Naive thymus-derived CD8-positive, alpha-beta T cell (primary cell): Measurements from ENCODE around the gene OR14A16. TPM values are rescaled to one million over a fixed set of nuclear protein-coding genes. Genes with fewer than 3 reads are reported as not detected.

ENCODE experiments used
- ATAC-seq, 2 donors: fragments of 150-1000 bp; cut with Tn5 transposase in 1 of 2; sonication (Bioruptor Pico), chemical (Tn5 transposase) in 1 of 2; 1 replicate in 1 of 2; 2 replicates in 1 of 2; pipeline ENCODE4 v1.10.0; 2021; ENCODE audit warnings: mild to moderate bottlenecking in 2 of 2, moderate library complexity in 2 of 2
- POLR2A ChIA-PET: fragments of 350-600 bp; sonication (Branson Sonifier 250); formaldehyde crosslinking; loops from one replicate; lab custom pipeline; 2021; ENCODE audit warnings: antibody characterized with exemption; lab: Charles Lee
- DNase-seq, 10 donors: peaks; one replicate each; pipeline versions ENCODE4 v3.0.0 to v3.0.0-alpha.2; 2020 to 2022
- H3K27ac Mint-ChIP-seq, 10 donors: one replicate each; pipeline ENCODE4 v1.8.0; 2020 to 2022; ENCODE audit warnings: mild to moderate bottlenecking in 10 of 10, mixed read lengths in 10 of 10, moderate library complexity in 4 of 10, inconsistent platforms in 1 of 10
- H3K27me3 Mint-ChIP-seq, 5 donors: one replicate each; pipeline ENCODE4 v1.8.0; 2021 to 2022; ENCODE audit warnings: mixed read lengths in 5 of 5
- H3K36me3 Mint-ChIP-seq, 3 donors: one replicate each; pipeline ENCODE4 v1.8.0; 2020 to 2022; ENCODE audit warnings: mixed read lengths in 3 of 3, mild to moderate bottlenecking in 2 of 3, inconsistent platforms in 1 of 3
- H3K4me1 Mint-ChIP-seq, 4 donors: one replicate each; pipeline ENCODE4 v1.8.0; 2021 to 2022; ENCODE audit warnings: mixed read lengths in 4 of 4
- H3K4me3 Mint-ChIP-seq, 10 donors: one replicate each; pipeline ENCODE4 v1.8.0; 2020 to 2022; ENCODE audit warnings: mild to moderate bottlenecking in 10 of 10, mixed read lengths in 10 of 10, moderate library complexity in 6 of 10, inconsistent platforms in 1 of 10
- H3K9me3 Mint-ChIP-seq, 9 donors: one replicate each; pipeline ENCODE4 v1.8.0; 2020 to 2022; ENCODE audit warnings: mixed read lengths in 9 of 9, mild to moderate bottlenecking in 3 of 9, inconsistent platforms in 1 of 9, moderate library complexity in 1 of 9
- polyA plus RNA-seq, 3 donors: library from polyadenylated mRNA; unstranded; fragments of 300-500 nt; fragmentation: Illumina TruSeq; gene quantifications; one replicate each; pipeline ENCODE4 v1.2.3, GENCODE V29; 2021
- total RNA-seq, 8 experiments: library from RNA in 2 of 8; stranded (reverse) in 2 of 8; gene quantifications; one replicate each; pipeline ENCODE4 v1.2.3 and lab custom pipeline; 2021 to 2026

Gene OR14A16
- total and polyA plus RNA-seq, 5 experiments from 2014 or later: not detected

DNA sequence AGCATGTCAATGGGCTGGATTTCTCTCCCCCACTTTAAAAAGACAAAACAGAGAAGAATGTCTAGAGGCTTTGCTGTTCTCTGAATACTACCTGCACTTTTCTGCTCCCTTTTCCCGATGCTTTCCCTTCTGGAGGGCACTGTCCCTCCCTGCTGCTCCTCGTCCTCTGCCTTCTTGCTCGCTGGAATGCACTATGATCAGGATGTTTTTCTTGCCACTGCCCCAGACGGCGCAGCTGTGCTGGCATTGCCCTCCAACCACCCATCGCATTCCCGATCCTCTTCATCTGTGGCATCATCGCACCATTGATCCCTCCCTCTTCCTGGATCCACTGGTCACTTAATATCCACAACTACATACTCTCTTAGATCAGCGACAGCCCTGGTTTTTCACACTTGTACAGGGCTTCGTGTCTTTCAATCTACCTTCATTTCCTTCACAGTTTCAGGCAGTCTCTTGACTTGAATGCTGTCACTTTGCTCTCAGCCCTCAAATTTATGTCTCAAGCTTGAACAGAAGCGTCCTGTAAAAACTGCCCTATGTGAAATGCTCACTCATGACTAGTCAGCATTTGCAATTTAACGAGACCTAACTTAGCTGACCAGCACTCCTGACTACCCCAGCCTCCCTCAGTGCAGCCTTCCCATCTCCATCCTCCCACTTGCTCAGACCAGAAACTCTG lies 21.2 kb upstream of the OR14A16 start:
- Mint-ChIP-seq H3K4me1 (peaks cover 0 to 5% (median 2%) of the 10 kb centered on the region in 4 donors), H3K27me3 (peaks cover 0 to 6% (median 0%) of the 10 kb centered on the region in 5 donors), H3K4me3 (no peak overlapping the region), H3K9me3 (no peaks in the 10 kb centered on the region), H3K27ac (no peak overlapping the region), H3K36me3 (no peaks in the 10 kb centered on the region)
- no peak for DNase-seq
- POLR2A ChIA-PET: no interaction called here
- ATAC-seq: no peak

GRCh38 chr1:247843411-247843810 lies 19.5 kb upstream of the OR14A16 start:
- Mint-ChIP-seq H3K27me3 (peaks cover 0 to 5% (median 0%) of the 10 kb centered on the region in 5 donors), H3K4me3 (no peak overlapping the region)
- POLR2A ChIA-PET: no interaction called here

DNA sequence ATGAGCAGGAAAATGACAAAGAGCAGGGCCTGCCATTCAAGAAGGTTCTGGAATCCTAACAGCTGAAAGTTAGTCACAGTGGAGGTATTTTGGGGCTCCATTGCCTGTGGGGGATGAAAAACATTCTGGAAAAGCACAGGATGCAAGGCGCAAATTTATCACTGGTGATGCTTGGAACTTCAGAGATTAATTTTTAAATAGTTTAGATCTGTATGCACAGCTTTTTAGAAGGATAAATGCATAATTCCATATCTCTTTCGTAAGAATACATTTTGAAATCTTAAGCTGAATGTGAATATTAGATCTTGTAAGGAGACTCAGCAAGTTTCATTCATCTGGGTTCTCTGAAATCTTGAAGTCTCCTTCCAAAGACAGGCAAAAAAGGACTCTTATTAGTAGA lies 17.9 kb upstream of the OR14A16 start, which contains the start of gene OR11L1:
Gene OR11L1, minus strand, starts transcription at position 101 of the 400 bp plus-strand sequence. Its CDS starts 0 bp downstream, at position 101.
- H3K27me3 Mint-ChIP-seq: peaks cover 0 to 3% (median 0%) of the 10 kb centered on the region in 5 donors
- DNase-seq (no peak), ATAC-seq (no peak)
- H3K4me3 Mint-ChIP-seq: no peak within 1 kb of the TSS
- peaks cover 0 to 5% (median 2%) of the 10 kb centered on the region in 4 donors for H3K4me1 Mint-ChIP-seq
- POLR2A ChIA-PET: no interaction called here
- H3K27ac Mint-ChIP-seq: peak within 1 kb of the TSS in 1 of 10 donors; percentile 66
- H3K36me3 Mint-ChIP-seq: no peaks in the 10 kb centered on the region
- H3K9me3 Mint-ChIP-seq: no peaks in the 10 kb centered on the region

More at GRCh38 chr1:247843411-247843810, 19.5 kb upstream of the OR14A16 start:
- H3K4me1 Mint-ChIP-seq: peaks cover 0 to 5% (median 2%) of the 10 kb centered on the region in 4 donors
- H3K27ac Mint-ChIP-seq: no peak overlapping the region
- H3K36me3 Mint-ChIP-seq: no peaks in the 10 kb centered on the region
- DNase-seq: no peak
- no peak for ATAC-seq
- no peaks in the 10 kb centered on the region for H3K9me3 Mint-ChIP-seq

GRCh38 chr1:247840818-247841217 lies 16.9 kb upstream of the OR14A16 start:
- POLR2A ChIA-PET: no interaction called here
- Mint-ChIP-seq H3K9me3 (no peaks in the 10 kb centered on the region), H3K4me1 (peaks cover 0 to 5% (median 2%) of the 10 kb centered on the region in 4 donors), H3K4me3 (no peak overlapping the region), H3K36me3 (no peaks in the 10 kb centered on the region), H3K27me3 (peaks cover 0 to 3% (median 0%) of the 10 kb centered on the region in 5 donors), H3K27ac (peak overlapping the region in 1 of 10 donors; percentile 66)
- DNase-seq (no peak), ATAC-seq (no peak)

DNA sequence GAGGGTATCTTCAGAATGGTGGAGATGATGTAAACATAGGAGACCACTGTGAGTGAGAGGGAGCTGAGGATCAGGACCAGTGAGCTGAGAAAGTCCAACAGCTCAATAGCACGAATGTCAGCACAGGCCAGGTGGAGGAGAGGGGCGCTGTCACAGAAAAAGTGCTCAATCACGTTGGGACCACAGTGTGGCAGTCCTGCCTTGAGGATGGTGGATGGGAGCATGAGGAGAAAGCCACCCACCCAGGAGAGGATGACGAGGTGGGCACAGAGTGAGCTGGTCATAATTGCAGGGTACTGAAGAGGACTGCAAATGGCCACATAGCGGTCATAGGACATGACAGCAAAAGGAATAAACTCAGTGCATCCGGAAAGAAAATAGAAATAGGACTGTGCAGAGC lies 9.7 kb upstream of the OR14A16 start:
- no peak overlapping the region for H3K27ac Mint-ChIP-seq
- H3K9me3 Mint-ChIP-seq: no peaks in the 10 kb centered on the region
- H3K4me1 Mint-ChIP-seq: no peaks in the 10 kb centered on the region
- H3K27me3 Mint-ChIP-seq: peaks cover 0 to 9% (median 4%) of the 10 kb centered on the region in 5 donors
- H3K36me3 Mint-ChIP-seq: no peaks in the 10 kb centered on the region
- ATAC-seq (no peak), DNase-seq (no peak)
- POLR2A ChIA-PET: no interaction called here
- no peak overlapping the region for H3K4me3 Mint-ChIP-seq

GRCh38 chr1:247829656-247830055 lies 5.7 kb upstream of the OR14A16 start:
- Mint-ChIP-seq H3K27ac (no peak overlapping the region), H3K36me3 (no peaks in the 10 kb centered on the region), H3K9me3 (no peaks in the 10 kb centered on the region), H3K27me3 (peaks cover 0 to 9% (median 4%) of the 10 kb centered on the region in 5 donors), H3K4me3 (no peak overlapping the region), H3K4me1 (no peaks in the 10 kb centered on the region)
- POLR2A ChIA-PET: no interaction called here
- DNase-seq (no peak), ATAC-seq (no peak)

- POLR2A ChIA-PET: no interaction called here
- Mint-ChIP-seq H3K4me1 (no peaks in the 10 kb centered on the region), H3K27ac (no peak overlapping the region), H3K9me3 (no peaks in the 10 kb centered on the region), H3K4me3 (no peak overlapping the region), H3K27me3 (no peaks in the 10 kb centered on the region), H3K36me3 (no peaks in the 10 kb centered on the region)
- no peak for ATAC-seq
- DNase-seq: no peak
Observed at GRCh38 chr1:247825362-247825761, 1.4 kb upstream of the OR14A16 start.

GRCh38 chr1:247822060-247822459 lies 1.9 kb downstream of the OR14A16 start:
- Mint-ChIP-seq H3K36me3 (no peaks in the 10 kb centered on the region), H3K4me3 (no peak overlapping the region), H3K27ac (no peak overlapping the region), H3K9me3 (no peaks in the 10 kb centered on the region), H3K4me1 (no peaks in the 10 kb centered on the region), H3K27me3 (no peaks in the 10 kb centered on the region)
- POLR2A ChIA-PET: no interaction called here
- no peak for DNase-seq
- no peak for ATAC-seq

- DNase-seq: no peak
- no peaks in the 10 kb centered on the region for H3K4me1 Mint-ChIP-seq
- H3K27me3 Mint-ChIP-seq: no peaks in the 10 kb centered on the region
- H3K36me3 Mint-ChIP-seq: no peaks in the 10 kb centered on the region
- POLR2A ChIA-PET: no interaction called here
- no peak overlapping the region for H3K4me3 Mint-ChIP-seq
- no peak overlapping the region for H3K27ac Mint-ChIP-seq
- H3K9me3 Mint-ChIP-seq: peaks cover 0 to 3% (median 0%) of the 10 kb centered on the region in 9 donors
- ATAC-seq: no peak
Observed at GRCh38 chr1:247812637-247813036, 11.3 kb downstream of the OR14A16 start.

DNA sequence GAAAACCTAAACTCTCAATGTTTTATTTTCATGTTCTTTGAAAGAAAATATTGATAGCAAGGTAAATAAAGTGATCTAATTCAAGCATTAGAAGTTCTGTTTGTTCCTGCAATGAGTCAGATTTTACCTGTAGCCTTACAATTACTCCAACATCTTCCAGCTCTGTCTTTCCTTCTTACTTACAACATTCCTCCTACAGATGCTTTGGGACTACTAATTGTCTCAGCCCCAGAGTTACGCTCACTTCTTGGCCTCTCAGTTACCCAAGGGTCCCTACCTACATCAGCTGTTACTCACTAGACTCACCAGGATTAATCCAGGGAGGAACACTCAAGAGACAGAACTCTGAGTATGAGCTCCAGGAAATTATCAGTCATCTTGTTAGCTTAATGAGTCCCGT lies 26.4 kb downstream of the OR14A16 start:
- ATAC-seq: no peak
- POLR2A ChIA-PET: no interaction called here
- Mint-ChIP-seq H3K9me3 (peaks cover 0 to 8% (median 0%) of the 10 kb centered on the region in 9 donors), H3K36me3 (no peaks in the 10 kb centered on the region), H3K4me1 (no peaks in the 10 kb centered on the region), H3K27ac (no peak overlapping the region), H3K4me3 (no peak overlapping the region), H3K27me3 (peaks cover 0 to 6% (median 0%) of the 10 kb centered on the region in 5 donors)
- no peak for DNase-seq

GRCh38 chr1:247769603-247770002 lies 54.3 kb downstream of the OR14A16 start:
- no peak for DNase-seq
- Mint-ChIP-seq H3K4me1 (no peaks in the 10 kb centered on the region), H3K27me3 (peaks cover 0 to 10% (median 3%) of the 10 kb centered on the region in 5 donors)

More at GRCh38 chr1:247769603-247770002, 54.3 kb downstream of the OR14A16 start:
- Mint-ChIP-seq H3K27ac (no peak overlapping the region), H3K4me3 (no peak overlapping the region), H3K9me3 (peaks cover 0 to 3% (median 0%) of the 10 kb centered on the region in 9 donors), H3K36me3 (no peaks in the 10 kb centered on the region)
- POLR2A ChIA-PET: no interaction called here
- ATAC-seq: no peak
